ENCODE results near the gene NFIB. TPM values are rescaled to one million over a fixed set of nuclear protein-coding genes. Genes with fewer than 3 reads are reported as not detected.

The NFIB gene
- total RNA-seq, 2 donors from 2014 or later: 5.3 to 14.1 TPM

DNA sequence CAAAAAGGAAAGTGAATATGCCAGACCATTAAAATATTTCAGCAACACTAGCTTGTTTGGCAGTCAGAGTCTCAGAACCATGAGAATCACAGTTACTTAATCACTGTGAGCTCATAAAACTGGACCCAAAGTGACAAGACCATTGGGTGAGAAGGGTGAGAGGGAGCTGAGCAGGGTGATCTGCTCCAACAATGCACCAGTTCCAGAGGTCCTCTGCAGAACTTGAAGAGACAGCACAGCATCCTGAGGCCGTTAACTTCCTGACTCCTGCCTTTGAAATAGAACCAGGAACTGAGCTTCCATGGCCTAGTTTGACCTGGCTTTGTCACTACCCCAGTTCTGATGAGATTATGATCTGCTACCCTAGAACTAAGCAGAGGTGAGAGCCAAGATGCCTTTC, 57.4 kb downstream of the NFIB start:
- no peaks in the 10 kb centered on the region for H3K36me3 Mint-ChIP-seq (ENCODE audit: low read depth)
- Histone ChIP-seq H3K27me3 (ENCODE audit: control insufficient read depth, insufficient read depth, low read length, poor library complexity, severe bottlenecking) (no peaks in the 10 kb centered on the region), H3K4me3 (ENCODE audit: low read length) (no peak overlapping the region), H3K36me3 (ENCODE audit: control insufficient read depth, insufficient read depth, low read length) (no peaks in the 10 kb centered on the region), H3K4me1 (ENCODE audit: control insufficient read depth, insufficient read depth, low read length) (peaks cover 8% of the 10 kb centered on the region), H3K9me3 (ENCODE audit: control insufficient read depth, low read length) (no peaks in the 10 kb centered on the region), H3K27ac (ENCODE audit: low read depth, low read length) (no peak overlapping the region), H3K9ac (ENCODE audit: extremely low read depth, low read length, poor library complexity, severe bottlenecking) (no peak overlapping the region)
- H3K4me3 Mint-ChIP-seq: no peak overlapping the region
- no peaks in the 10 kb centered on the region for H3K27me3 Mint-ChIP-seq (ENCODE audit: insufficient read depth)
- DNase-seq: no peak
- TF ChIP-seq CTCF (conservative IDR thresholded peaks at IDR 0.05): no peak
- no peaks in the 10 kb centered on the region for H3K9me3 Mint-ChIP-seq
- no peak overlapping the region for H3K27ac Mint-ChIP-seq
- WGBS, 2 experiments (ENCODE audit: insufficient coverage in 1 of 2, insufficient read length in 1 of 2): 89 to 100% methylated on average over 1 of the region's 1 CpG
- peaks cover 3% of the 10 kb centered on the region for H3K4me1 Mint-ChIP-seq

GRCh38 chr9:14251154-14252071, 62.5 kb downstream of the NFIB start:
- Histone ChIP-seq H3K36me3 (ENCODE audit: control insufficient read depth, insufficient read depth, low read length) (no peaks in the 10 kb centered on the region), H3K27ac (ENCODE audit: low read depth, low read length) (no peak overlapping the region), H3K9ac (ENCODE audit: extremely low read depth, low read length, poor library complexity, severe bottlenecking) (no peak overlapping the region), H3K27me3 (ENCODE audit: control insufficient read depth, insufficient read depth, low read length, poor library complexity, severe bottlenecking) (no peaks in the 10 kb centered on the region), H3K9me3 (ENCODE audit: control insufficient read depth, low read length) (no peaks in the 10 kb centered on the region), H3K4me1 (ENCODE audit: control insufficient read depth, insufficient read depth, low read length) (peaks cover 11% of the 10 kb centered on the region), H3K4me3 (ENCODE audit: low read length) (no peak overlapping the region)
- peak; percentile 63 for DNase-seq
- Mint-ChIP-seq H3K36me3 (ENCODE audit: low read depth) (no peaks in the 10 kb centered on the region), H3K4me3 (no peak overlapping the region), H3K4me1 (peaks cover 19% of the 10 kb centered on the region), H3K27me3 (ENCODE audit: insufficient read depth) (peaks cover 3% of the 10 kb centered on the region), H3K9me3 (no peaks in the 10 kb centered on the region), H3K27ac (no peak overlapping the region)
- WGBS, 2 experiments (ENCODE audit: insufficient coverage in 1 of 2, insufficient read length in 1 of 2): 76 to 86% methylated on average over 8 to 10 of the region's 10 CpGs
- peak; percentile 25 for TF ChIP-seq CTCF (conservative IDR thresholded peaks at IDR 0.05)

GRCh38 chr9:14250794-14251153, 63.2 kb downstream of the NFIB start:
- H3K4me3 Mint-ChIP-seq: no peak overlapping the region
- peaks cover 10% of the 10 kb centered on the region for H3K4me1 ChIP-seq (ENCODE audit: control insufficient read depth, insufficient read depth, low read length)
- H3K27me3 Mint-ChIP-seq (ENCODE audit: insufficient read depth): peaks cover 3% of the 10 kb centered on the region
- H3K9ac ChIP-seq (ENCODE audit: extremely low read depth, low read length, poor library complexity, severe bottlenecking): no peak overlapping the region
- no peaks in the 10 kb centered on the region for H3K36me3 Mint-ChIP-seq (ENCODE audit: low read depth)
- no peak for DNase-seq
- H3K4me1 Mint-ChIP-seq: peaks cover 23% of the 10 kb centered on the region
- H3K27ac ChIP-seq (ENCODE audit: low read depth, low read length): no peak overlapping the region
- no peaks in the 10 kb centered on the region for H3K9me3 ChIP-seq (ENCODE audit: control insufficient read depth, low read length)
- no peak overlapping the region for H3K27ac Mint-ChIP-seq
- no peak overlapping the region for H3K4me3 ChIP-seq (ENCODE audit: low read length)
- no peaks in the 10 kb centered on the region for H3K36me3 ChIP-seq (ENCODE audit: control insufficient read depth, insufficient read depth, low read length)
- WGBS, 2 experiments (ENCODE audit: insufficient coverage in 1 of 2, insufficient read length in 1 of 2): 100% methylated on average over 1 of the region's 1 CpG; no CpG with 5 or more reads in 1 of the 2 experiments
- no peak for TF ChIP-seq CTCF (conservative IDR thresholded peaks at IDR 0.05)
- no peaks in the 10 kb centered on the region for H3K9me3 Mint-ChIP-seq
- H3K27me3 ChIP-seq (ENCODE audit: control insufficient read depth, insufficient read depth, low read length, poor library complexity, severe bottlenecking): no peaks in the 10 kb centered on the region

Data from endodermal cell (in vitro differentiated cells).